ELF-1 (cell line): ENCODE data around the gene HIVEP3.

ENCODE experiments used
- DNase-seq: peaks from one replicate; pipeline ENCODE4 v3.0.0-alpha.2; 2016; ENCODE audit warnings: low read depth, low spot score

HIVEP3 gene

DNA sequence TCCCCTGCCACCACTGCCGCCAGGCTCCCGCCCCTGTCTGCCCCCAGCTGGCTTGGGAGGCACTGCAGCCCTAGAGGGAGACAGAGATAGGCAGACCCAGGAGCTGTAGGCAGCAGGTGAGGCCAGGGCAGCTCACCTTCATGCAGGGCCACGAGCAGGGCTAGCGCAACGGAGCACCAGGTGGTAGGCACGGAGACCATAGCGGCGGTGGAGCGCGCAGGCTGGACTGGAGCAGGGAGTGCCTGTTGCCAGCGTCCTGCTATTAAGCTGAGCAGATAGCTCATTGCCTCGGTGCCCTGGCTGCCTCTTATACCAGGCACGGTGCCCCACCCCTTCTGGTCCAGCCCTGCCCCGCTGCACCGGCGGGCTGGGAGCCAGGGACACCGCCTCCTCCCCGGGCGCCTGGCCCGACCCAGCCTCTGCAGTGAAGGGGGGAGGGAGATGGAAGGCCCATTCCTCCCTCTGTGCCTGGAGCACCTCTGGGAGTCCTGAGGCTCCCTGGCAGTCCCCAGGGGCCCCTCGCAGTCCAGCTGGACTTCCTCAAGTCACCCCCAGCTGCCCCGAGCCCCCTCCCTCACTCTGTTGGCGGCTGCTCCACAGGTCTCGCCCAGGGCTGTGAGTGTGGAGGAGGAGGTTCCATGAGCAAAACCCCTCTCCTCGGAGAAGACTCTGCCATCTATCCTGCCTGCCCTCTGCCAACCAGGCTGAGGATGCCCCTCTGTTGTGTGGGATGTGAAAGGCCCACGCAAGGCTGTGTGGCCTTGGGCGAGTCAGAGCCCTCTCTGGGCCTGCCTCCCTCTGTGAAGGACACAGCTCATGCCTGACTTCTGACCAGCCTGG, 434.1 kb downstream of the HIVEP3 start, which contains the start of gene EDN2:
TSS of gene EDN2 (minus strand) at position 282 of the 840 bp plus-strand sequence. CDS start at position 200, 82 bp downstream.
- peak; percentile 43 for DNase-seq

- no peak for DNase-seq
These were observed 434.7 kb downstream of the HIVEP3 start for GRCh38 chr1:41483960-41484401.

- no peak for DNase-seq
These were observed 435.5 kb downstream of the HIVEP3 start for GRCh38 chr1:41483001-41483850.

DNA sequence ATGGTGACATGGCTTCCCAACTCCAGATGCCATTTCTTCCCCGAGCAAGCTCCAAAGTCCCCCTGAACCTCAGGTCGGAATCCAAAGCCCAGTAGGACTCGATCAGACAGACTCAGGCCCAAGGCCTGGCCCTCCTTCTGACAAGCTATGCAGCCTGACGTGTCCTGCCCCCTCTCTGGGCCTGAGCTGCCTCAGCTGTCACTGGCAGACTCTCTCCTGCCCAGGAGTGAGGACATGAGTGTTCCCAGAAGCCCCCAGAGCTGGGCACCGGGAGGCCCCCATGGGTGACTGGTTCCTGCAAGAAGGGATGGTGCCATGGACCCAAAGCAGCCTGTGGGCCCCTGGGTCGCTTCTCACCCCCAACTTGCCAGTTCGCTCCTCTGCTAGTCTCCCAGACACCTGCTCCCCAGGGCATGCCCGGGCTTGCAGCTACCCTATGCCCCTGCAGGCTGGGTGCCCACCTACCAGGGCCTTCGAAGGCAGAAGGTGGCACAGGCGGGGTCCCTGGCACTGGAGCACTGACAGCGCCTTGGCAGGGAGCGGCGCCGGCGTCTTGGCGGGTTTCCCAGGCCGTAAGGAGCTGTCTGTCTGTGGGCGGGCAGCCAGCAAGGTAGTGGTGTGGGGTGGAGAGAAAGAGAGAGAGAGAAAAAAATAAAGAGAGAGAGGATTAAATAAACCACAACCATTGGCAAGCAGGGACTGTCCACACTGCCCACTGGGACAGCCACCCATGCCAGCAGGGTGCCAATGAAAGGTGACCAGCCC, 436.5 kb downstream of the HIVEP3 start:
- DNase-seq, result no peak

- no peak for DNase-seq
These were observed 437.5 kb downstream of the HIVEP3 start for GRCh38 chr1:41481109-41481775.

DNA sequence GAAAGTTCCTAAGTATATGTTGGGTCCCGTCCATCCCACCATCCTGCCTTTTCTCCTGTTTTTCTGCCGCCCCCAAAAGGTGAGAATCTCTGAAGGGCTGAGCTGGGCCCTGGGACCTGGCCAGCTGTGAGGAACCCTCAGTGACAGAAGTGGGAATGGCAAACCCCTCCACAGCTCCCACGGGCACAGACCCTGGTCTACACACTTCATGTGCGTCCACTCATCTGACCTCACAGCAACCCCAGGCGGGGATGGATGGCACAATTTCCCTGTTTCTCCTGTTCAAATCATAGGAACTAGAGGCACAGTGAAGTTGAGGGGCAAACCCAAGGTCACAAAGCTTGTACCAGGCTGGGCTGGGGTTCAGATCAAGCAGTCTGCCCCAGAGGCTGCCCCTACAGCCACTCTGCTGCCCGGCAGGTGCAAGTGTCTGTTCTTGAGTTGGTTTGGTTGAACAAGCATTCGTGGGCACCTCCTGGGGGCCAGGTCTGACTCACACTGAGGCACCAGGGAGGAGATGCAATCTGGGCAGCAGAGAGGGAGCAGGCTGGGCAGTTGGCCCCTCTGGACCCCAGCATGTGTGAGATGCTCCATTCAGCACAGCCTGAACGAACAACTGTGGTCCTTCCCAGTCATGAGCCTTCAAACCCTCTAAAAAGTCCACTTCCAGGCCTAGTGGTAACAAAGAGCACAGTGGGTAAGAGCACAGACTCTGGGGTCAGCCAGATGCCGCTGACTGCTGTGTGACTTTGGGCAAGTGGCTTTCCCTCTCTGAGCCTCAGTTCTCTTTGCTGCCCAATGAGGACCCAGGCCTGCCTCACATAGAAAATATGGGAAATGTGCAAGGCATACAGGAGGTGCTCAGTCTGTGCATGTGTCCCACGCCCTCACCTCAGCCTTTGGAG, 438.3 kb downstream of the HIVEP3 start:
- no peak for DNase-seq

DNA sequence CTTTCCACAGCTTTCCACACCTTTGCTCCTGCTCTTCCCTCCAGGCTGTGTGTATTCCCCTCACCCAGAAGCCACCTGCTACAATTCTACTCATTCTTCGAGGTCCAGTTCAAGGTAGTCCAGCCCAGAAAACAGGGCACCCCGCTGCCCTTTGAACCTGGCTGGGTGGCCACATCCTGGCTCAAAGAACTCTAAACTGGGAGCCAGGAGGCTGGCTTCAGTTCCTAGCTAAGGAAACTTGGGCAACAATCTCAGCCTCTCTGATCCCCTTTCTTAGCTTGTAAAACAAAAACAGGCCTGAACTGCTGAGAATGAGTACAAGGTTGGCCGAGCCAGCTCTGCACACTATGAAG, 438.9 kb downstream of the HIVEP3 start:
- no peak for DNase-seq

- no peak for DNase-seq
These were observed 439.5 kb downstream of the HIVEP3 start for GRCh38 chr1:41479000-41479807.

GRCh38 chr1:41478118-41478748, 440.5 kb downstream of the HIVEP3 start:
- DNase-seq, result no peak

DNA sequence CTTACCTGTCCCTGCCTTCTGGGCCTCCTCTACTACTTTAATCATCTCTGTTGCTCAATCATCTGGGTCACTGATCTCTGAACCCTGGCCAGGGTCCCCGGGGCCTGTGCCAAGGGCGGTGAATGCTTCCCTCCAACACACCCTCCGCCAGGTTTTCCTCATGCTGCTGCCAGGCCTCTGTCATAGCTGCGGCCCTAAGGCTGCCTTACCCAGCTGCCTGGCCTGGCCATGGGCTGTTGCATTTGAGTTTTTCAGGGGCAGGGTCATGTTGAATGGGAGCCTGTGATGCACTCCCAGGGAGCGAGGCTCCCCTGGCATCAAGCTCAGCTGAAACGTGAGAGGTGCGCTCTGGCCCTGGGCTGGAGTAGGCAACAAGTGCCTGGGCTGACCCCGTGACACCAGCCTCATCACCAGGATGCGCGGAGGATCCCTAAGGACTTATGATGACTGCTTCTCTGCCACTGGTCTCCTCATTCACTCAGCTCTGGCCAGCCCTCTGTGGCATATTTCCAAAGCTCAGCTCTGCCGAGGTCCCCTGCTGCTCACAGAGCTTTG, 441.8 kb downstream of the HIVEP3 start:
- DNase-seq, result no peak

GRCh38 chr1:41475859-41476567, 442.7 kb downstream of the HIVEP3 start:
- no peak for DNase-seq

- no peak for DNase-seq
These were observed 443.4 kb downstream of the HIVEP3 start for GRCh38 chr1:41475346-41475745.

DNA sequence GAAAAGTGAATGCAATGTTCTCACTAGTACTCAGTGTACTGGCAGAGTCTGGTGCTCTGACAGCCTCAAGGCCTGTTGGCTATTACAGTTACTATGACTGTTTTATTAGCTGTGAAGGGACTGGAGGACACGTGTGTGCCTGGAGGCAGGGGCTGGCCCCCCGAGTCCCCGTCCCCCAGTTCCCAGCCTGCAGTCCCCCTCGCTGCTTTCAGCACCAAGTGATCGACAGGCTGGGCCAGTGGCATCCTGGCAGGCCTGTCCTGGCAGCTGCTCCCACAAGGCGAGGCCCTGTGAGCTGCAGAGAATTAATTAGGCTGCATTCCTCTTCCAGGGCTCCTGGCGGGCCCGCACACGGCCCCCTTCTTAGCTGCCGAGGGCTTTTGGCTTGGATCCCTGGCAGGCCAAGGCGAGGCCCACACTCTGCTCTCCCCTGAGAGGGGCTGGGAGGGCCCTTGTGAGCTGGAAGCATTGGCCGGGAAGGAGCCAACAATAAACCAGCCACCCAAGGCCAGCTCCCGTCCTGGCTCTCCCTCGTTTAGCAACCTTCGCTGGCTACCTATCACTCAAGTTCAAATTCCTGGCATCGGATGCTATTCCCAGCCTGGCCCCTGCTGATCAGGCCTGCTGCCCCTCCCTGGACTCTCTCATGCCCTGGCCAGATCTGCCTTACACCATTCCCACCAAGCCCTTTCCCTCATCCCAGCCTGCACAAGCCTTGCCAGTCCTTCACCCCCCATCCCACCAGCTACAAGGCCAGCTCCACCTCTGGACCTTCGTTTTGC, 444.0 kb downstream of the HIVEP3 start:
- peak; percentile 68 for DNase-seq

GRCh38 chr1:41473738-41474362, 444.9 kb downstream of the HIVEP3 start:
- no peak for DNase-seq

DNA sequence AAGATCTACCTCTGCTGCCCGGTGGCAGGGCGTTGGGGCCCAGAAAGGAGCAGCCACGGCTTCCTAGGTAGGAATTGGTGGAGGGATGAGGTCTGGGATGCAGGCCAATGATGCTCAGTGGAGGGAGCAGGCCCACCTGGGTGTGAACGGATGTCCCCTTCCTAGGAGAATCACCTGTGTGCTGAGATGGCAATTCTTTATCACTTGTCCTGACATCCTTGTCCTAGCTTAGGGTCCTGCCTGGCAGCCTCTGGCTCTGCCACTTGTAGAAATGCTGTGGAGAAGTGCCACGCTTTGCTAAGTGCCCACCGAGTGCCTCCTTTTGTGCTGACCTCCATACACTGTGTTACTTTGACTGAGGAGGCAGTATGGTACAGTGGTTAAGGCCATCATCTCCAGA, 447.1 kb downstream of the HIVEP3 start:
- no peak for DNase-seq

- DNase-seq, result no peak
These were observed 449.0 kb downstream of the HIVEP3 start for GRCh38 chr1:41469706-41470105.
